ENCODE results near the gene VPS13C.

Gene VPS13C

DNA sequence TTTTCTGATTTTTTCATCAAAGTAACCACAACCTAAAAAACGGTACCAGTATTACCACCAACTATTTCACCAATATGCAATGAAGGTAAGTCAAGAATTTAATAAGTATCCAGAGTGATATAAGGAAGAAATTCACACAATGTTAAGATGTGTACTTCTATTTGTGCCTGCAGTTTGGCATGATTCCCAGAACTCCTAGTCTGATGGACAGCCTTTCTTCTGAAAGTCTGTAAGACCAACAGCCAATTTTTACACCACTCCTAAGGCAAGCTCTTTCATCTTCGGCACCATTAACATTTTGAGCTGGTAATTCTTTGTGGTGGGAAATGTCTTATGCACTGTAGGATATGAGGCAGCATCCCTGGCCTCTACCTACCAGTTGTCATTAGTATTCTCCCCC is 108.3 kb downstream of the VPS13C start:
- in situ Hi-C loops (cut with MboI; ENCODE audit: low sequenced_read_pairs), result no loop called here

GRCh38 chr15:61946778-61947177 is 113.5 kb downstream of the VPS13C start:
- in situ Hi-C loops (cut with MboI; ENCODE audit: low sequenced_read_pairs), result no loop called here

DNA sequence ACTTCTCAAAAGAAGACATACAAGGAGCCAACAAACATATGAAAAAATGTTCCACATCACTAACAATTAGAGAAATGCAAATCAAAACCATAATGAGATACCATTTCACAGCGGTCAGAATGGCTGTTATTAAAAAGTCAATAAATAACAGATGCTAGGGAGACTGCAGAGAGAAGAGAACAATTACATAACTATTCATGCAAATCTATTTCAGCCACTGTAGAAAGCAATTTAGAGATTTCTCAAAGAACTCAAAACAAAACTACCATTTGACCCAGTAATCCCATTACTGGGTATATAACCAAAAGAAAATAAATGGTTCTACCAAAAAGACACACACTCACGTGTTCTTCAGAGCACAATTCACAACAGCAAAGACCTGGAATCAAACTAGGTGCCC is 116.3 kb downstream of the VPS13C start:
- in situ Hi-C loops (cut with MboI; ENCODE audit: low sequenced_read_pairs), result no loop called here

GRCh38 chr15:61938249-61938648 is 122.0 kb downstream of the VPS13C start:
- in situ Hi-C loops (cut with MboI; ENCODE audit: low sequenced_read_pairs), result no loop called here

DNA sequence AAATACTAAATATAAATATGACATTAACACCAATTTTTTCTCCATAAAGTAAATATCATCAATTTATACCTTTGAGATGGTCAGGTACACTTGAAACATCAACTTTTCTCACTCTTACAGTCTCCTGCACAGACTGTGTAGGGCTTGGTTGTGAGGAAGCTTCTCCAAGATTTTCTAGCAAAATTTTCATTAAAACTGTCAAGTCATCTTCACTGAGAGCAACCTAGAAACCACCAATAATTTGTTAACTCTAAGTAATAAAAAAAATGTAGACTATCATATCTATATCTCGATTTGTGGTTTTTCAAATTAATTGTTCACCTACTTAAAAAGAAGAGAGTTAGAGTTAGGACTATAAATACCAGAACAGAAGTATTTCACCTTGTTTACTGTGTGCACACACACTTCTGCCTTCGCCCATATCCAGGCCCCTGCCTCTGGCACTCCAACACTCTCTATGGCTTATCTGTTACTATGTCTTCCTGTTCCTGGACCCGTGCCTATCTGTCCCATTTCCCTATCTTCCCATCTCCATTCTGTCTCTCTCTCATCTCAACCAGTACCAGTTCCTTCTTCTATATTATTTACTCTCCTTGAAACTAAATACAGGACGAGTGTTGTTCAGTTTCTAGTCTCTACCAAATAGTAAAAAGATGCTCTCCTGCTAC is 123.6 kb downstream of the VPS13C start:
- in situ Hi-C loops (cut with MboI; ENCODE audit: low sequenced_read_pairs), result no loop called here

GRCh38 chr15:61935493-61935892 is 124.8 kb downstream of the VPS13C start:
- in situ Hi-C loops (cut with MboI; ENCODE audit: low sequenced_read_pairs), result no loop called here

DNA sequence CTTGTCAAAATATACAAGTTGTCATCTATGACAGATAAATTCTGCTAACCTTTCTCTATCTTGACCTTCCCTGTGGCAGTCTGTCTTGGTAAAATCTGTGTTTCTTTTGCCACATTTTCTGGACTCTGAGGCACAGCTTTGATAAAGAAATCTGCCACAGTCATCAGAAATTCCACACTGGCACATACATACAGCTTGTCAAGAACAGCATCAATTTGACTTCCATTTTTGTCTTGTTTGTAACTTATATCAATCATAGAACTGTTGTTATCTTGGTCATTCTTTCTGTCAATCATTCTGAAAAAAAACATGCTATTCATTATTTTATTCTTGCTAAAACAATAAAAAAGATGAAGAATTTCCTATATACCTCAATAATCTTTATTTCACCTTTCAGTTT is 130.8 kb downstream of the VPS13C start:
- in situ Hi-C loops (cut with MboI; ENCODE audit: low sequenced_read_pairs), result no loop called here

DNA sequence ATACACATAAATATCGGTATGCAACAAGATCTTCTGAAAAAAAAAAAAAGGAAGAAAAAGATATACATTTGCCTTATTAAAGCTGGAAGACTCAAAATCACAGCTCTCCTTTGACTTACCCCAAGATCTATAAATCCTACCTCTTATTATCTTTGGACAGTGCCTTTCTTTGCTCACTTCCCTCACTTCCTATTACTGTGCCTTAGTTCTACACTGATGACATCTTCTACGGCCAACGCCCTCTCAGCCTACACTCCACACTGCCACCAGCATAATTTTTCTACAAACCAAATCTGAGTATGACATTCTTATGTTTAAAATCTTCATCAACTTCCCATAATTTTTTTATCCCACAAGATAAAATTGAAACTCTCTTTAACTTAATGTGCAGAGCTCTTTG is 137.1 kb downstream of the VPS13C start:
- in situ Hi-C loops (cut with MboI; ENCODE audit: low sequenced_read_pairs), result no loop called here

DNA sequence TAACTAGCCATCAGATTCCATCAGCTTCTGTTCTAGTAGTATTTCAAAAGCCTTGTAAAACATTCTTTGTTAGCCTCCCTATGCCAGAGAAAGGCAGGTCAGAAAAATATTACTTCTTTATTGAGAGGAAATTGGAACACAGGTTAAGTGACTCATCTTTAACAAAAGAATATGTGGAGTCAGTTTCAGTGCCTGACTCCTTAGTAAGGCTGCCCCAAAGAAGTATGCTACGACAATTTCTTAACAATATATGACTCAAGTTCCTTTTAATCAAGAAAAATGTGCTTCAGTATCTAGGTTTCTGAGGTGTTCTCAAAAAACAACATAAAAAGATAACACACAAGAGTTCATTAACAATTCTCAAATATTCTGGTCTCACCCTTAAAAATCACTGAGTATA is 139.2 kb downstream of the VPS13C start:
- in situ Hi-C loops (cut with MboI; ENCODE audit: low sequenced_read_pairs), result no loop called here

GRCh38 chr15:61917457-61917856 is 142.8 kb downstream of the VPS13C start:
- in situ Hi-C loops (cut with MboI; ENCODE audit: low sequenced_read_pairs), result no loop called here

- in situ Hi-C loops (cut with MboI; ENCODE audit: low sequenced_read_pairs), result no loop called here
Observed at GRCh38 chr15:61916104-61916503, 144.1 kb downstream of the VPS13C start.

GRCh38 chr15:61915640-61916039 is 144.6 kb downstream of the VPS13C start:
- in situ Hi-C loops (cut with MboI; ENCODE audit: low sequenced_read_pairs), result no loop called here

DNA sequence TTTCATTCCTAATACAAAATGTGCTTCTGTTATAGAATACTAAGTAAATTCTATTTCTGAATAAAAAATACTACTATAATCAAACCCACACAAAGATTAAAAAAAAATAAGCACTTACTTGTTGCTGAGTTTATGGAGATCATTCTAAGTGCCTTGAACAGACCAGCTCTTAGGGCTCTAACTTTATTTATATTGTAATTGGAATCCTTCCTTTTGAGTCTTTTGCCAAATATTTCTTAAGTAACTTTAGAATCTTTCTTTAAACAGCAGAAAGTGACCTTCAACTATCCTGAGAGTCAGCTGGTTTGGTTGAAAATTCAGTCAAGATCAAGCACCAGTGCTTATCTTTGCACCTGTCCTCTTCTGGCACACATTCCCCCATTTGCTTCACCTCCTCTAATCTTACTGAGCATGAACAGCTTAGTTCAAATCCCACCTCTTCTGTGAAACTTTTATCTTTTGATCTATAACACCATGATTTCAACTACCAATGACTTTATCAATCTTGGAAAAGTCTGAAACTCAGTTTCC is 149.3 kb downstream of the VPS13C start:
- in situ Hi-C loops (cut with MboI; ENCODE audit: low sequenced_read_pairs), result no loop called here

DNA sequence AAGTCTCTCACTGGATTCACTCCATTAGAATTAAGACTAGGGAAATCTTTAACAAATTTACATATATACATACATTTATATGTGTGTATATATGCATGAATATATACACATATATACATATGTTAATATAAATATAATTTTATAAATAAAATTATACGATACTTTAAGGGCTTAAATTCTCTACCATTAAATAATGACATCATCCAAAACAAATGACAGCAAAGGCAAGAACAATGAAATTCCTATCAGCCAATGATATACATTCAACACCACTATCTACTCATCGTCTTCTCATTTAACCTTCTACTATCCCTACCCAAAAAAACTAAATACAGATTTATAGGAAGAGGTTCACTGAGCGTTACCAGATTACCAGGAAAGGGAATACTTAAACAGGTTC is 152.0 kb downstream of the VPS13C start:
- in situ Hi-C loops (cut with MboI; ENCODE audit: low sequenced_read_pairs), result no loop called here

DNA sequence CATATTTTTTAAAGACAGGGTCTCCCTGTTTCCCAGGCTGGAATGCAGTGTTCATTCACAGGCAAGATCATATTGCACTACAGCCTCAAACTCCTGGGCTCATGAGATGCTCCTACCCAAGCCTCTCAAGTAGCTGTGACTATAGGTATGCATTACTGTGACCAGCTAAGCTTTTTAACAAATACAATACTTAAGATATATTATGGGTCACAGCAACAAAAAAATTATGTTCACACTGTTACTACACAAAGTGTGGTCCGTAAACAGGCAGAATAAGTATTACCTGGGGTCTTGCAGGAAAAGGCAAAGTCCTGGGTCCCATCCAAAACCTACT is 152.5 kb downstream of the VPS13C start:
- in situ Hi-C loops (cut with MboI; ENCODE audit: low sequenced_read_pairs), result no loop called here

DNA sequence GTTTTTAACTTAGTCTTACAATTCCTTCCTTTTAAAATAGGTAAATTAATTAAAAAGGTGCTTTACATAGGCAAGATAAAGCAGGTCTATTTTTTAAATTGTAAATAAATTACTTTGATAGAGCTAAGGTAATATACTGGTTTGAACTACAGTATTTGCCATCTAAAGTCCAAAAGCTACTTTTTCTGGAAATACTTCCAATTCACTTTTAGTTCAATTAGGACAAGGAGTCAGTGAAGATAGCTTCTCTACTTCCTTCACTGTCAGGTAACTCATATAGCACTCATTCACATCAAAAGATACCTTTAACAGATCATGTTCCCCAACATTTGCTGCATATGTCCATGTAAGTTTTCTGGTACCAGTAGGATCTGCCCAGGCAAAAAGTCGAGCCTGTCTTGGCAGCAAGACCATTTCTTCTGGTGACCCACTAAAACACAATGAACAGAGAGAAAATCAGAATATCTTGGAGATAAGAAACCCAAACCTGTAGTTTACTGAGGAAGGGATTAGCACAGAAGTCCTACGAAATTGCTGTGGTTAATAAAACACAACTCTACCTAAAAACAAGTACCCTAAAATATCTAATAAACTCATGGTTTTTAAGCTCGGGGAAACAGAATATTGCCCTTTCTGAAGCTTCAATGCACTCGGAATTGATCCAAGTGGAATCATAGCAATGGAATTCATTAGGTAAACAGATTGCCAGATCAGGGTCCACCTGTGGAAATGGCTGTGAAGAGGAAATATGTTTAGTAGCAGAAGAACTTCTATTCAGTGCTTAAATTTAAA is 153.1 kb downstream of the VPS13C start:
- in situ Hi-C loops (cut with MboI; ENCODE audit: low sequenced_read_pairs), result no loop called here

DNA sequence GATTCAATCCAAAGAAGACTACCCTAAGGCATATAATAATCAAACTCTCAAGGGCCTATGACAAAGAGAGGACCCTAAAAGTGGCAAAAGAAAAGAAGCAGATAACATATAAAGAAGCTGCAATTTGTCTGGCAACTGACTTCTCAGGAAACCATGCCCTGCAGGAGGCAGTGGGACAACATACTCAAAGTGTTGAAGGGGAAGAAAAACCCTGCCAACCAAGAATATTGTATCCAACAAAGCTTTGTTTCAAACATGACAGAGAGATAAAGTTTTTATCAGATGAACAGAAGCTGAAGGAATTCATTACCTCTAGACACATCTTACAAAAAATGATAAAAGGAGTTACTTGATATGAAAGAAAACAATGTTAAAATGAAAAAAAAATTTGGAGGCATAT is 167.1 kb downstream of the VPS13C start:
- in situ Hi-C loops (cut with MboI; ENCODE audit: low sequenced_read_pairs), result no loop called here

DNA sequence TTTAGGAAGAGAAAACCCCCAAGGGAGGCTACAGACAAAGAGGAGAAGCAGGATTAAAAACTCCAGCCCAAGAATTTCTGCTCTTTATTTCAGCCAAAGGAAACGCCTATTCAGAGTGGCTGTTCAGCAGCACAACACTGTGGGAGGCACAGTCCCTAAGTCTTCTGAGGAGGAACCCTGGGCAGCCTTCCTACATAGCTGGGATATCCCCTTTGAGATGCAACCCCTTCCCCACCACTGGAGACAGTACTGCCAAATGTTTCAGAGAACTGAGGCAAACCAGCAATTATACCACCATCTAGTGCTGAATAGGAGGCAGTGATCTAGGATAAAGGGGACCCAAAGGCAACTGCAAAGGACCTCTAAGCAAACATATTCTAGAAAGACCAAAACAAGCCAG is 168.1 kb downstream of the VPS13C start:
- in situ Hi-C loops (cut with MboI; ENCODE audit: low sequenced_read_pairs), result no loop called here

GRCh38 chr15:61890106-61890505 is 170.1 kb downstream of the VPS13C start:
- in situ Hi-C loops (cut with MboI; ENCODE audit: low sequenced_read_pairs), result no loop called here

DNA sequence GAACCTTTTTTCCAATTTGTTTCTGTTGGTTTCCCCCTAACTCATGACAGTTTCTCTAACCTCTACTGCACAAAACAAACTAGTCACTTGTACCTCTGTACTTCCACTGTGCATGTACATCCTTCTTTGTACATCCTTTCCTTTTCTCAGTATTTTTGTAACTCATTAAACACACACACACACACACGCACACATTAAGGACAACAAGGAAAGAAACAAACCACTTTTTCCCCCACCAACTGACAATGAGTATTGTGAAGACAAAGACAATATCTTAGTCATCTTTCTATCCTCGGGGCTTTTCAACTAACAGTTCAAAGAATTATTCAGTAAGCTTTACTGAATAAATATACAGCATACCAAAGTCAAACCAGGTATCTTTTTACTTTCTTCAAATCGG is 170.5 kb downstream of the VPS13C start:
- in situ Hi-C loops (cut with MboI; ENCODE audit: low sequenced_read_pairs), result no loop called here

DNA sequence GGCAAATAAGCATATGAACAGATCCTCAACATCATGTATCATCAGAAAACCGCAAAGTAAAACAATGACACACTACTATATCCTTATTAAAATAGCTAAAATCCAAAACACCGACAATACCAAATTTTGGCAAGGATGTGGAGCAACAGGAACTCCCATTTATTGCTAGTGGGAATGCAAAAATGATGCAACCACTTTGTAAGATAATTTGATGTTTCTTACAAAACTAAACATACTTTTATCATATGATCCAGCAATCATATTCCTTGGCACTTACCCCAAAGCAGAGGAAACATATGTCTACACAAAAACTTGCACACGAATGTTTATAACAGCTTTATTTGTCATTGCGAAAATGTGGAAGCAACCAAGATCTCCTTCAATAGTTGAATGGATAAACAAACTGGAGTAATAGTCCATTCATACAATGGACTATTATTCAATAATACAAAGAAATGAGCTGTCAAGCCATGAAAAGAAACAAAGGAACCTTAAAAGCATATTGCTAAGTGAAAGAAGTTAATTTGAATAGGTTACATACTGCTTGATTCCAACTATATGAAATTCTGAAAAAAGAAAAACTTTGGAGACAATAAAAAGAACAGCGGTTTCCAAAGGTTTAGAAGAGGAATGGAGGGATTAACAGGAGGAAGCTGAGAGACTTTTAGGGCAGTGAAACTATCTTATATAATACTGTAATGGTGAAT is 172.0 kb downstream of the VPS13C start:
- in situ Hi-C loops (cut with MboI; ENCODE audit: low sequenced_read_pairs), result no loop called here

DNA sequence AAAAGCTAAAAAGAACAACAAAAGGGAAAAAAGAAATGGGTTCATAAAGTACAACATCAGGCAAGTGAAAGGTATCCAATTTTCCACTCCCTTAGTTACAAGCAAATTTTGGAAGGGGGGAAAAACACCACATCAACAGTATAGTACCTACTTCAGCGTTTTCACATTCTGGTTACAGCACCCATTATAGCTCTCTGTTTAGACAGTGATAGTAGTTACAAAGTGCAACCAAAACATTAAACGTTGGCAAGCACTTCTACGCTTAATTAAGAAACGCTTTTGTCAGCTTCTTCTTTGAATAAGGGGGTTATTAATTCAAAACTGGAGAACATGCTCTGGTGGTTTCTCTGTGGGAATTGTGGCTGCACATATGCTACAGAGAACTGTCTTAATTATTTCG is 180.2 kb downstream of the VPS13C start:
- in situ Hi-C loops (cut with MboI; ENCODE audit: low sequenced_read_pairs), result no loop called here

Data from HL-60/S4 treated with phorbol 12-myristate 13-acetate at 8.2 ng/mL for 4 days and 3 days (cell line).